ENCODE results near the gene SRGAP3.

DNA sequence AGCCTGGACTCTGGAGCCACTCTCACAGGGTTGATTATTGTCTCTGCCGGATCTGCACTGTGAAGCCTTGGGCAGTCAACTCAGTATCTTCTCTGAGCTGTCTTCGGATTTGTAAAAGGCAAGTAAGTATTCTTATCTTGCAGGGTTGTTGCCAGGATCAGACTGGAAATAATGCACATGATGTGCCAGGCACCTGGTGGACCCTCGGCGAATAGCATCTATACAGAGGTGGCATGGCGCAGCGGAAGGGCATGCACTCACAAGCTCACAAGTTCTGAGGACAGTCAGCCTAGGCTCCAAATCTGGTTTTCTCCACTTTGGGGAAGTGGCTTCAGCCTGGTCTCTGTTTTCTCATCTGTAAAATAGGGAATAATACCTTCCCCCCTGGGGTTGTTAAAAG, 113.9 kb downstream of the SRGAP3 start:
- TF ChIP-seq, protein P1, sequence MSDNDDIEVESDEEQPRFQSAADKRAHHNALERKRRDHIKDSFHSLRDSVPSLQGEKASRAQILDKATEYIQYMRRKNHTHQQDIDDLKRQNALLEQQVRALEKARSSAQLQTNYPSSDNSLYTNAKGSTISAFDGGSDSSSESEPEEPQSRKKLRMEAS (IDR thresholded peaks at IDR 0.05; ENCODE audit: low read depth, low read length), result no peak
- TF ChIP-seq EP300 (IDR thresholded peaks at IDR 0.05; ENCODE audit: borderline replicate concordance in 1 of 2, control insufficient read depth in 1 of 2, low read depth in 2 of 2, low read length in 2 of 2) (no peak), ZNF274 (IDR thresholded peaks at IDR 0.05; ENCODE audit: insufficient read depth, insufficient read length) (no peak)
- TF ChIP-seq, protein P2, sequence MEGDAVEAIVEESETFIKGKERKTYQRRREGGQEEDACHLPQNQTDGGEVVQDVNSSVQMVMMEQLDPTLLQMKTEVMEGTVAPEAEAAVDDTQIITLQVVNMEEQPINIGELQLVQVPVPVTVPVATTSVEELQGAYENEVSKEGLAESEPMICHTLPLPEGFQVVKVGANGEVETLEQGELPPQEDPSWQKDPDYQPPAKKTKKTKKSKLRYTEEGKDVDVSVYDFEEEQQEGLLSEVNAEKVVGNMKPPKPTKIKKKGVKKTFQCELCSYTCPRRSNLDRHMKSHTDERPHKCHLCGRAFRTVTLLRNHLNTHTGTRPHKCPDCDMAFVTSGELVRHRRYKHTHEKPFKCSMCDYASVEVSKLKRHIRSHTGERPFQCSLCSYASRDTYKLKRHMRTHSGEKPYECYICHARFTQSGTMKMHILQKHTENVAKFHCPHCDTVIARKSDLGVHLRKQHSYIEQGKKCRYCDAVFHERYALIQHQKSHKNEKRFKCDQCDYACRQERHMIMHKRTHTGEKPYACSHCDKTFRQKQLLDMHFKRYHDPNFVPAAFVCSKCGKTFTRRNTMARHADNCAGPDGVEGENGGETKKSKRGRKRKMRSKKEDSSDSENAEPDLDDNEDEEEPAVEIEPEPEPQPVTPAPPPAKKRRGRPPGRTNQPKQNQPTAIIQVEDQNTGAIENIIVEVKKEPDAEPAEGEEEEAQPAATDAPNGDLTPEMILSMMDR (IDR thresholded peaks at IDR 0.05 in 2 of 3, conservative IDR thresholded peaks at IDR 0.05 in 1 of 3; ENCODE audit: control insufficient read depth in 2 of 3, extremely low read depth in 1 of 3, insufficient read depth in 1 of 3, low read depth in 3 of 3, low read length in 3 of 3), result no peak
